Right lobe of liver (tissue), 6 donors: ENCODE results near the gene NAP1L5. TPM values are rescaled to one million over a fixed set of nuclear protein-coding genes. Genes with fewer than 3 reads are reported as not detected.

Source experiments
- ATAC-seq, 4 donors: fragments of 200-7000 bp; cut with Tn5 transposase; one replicate each; pipeline ENCODE4 v1.9.1; 2020; ENCODE audit warnings: mild to moderate bottlenecking in 4 of 4, moderate library complexity in 4 of 4
- DNase-seq, 3 donors: peaks; one replicate each; pipeline ENCODE4 v3.0.0-alpha.2; 2020
- H3K27ac ChIP-seq, 3 donors: fragments of 200-600 bp; one replicate each; pipeline ENCODE4 v1.8.0; 2022
- H3K27me3 ChIP-seq, 2 donors: fragments of 200-600 bp; one replicate each; pipeline ENCODE4 v1.8.0; 2022
- H3K36me3 ChIP-seq, 4 donors: fragments of 200-600 bp; sonication (generic) in 1 of 4; one replicate each; pipeline versions ENCODE4 v1.5.1 to v1.8.0; 2017 to 2022; ENCODE audit warnings: control low read depth in 1 of 4
- H3K4me1 ChIP-seq, 4 donors: fragments of 200-600 bp; sonication (generic) in 1 of 4; one replicate each; pipeline versions ENCODE4 v1.5.1 to v1.8.0; 2017 to 2022; ENCODE audit warnings: control low read depth in 1 of 4
- H3K4me3 ChIP-seq, 3 donors: fragments of 200-600 bp; one replicate each; pipeline ENCODE4 v1.8.0; 2022
- H3K9me3 ChIP-seq, 4 donors: fragments of 200-600 bp; sonication (generic) in 1 of 4; one replicate each; pipeline versions ENCODE4 v1.5.1 to v1.8.0; 2017 to 2022; ENCODE audit warnings: control low read depth in 1 of 4
- POLR2A ChIP-seq: fragments of 450-650 bp; IDR thresholded peaks from one replicate; pipeline ENCODE4 v1.6.1; 2017; ENCODE audit warnings: antibody characterized with exemption, mild to moderate bottlenecking
- WGBS: methylation state at CpG from one replicate; pipeline ENCODE4 v1.1.6; 2018; ENCODE audit warnings: low coverage, low lambda C conversion rate; ENCODE audit not compliant: insufficient coverage; ENCODE audit errors: missing lambda C conversion rate; 5-methylcytosine and 5-hydroxymethylcytosine counted together
- intact Hi-C, 2 donors: fragments of 100-400 bp; cut with DNase I; formaldehyde crosslinking; loops; one replicate each; pipeline versions ENCODE4 v1.11.2 to v1.14.1; 2022
- total RNA-seq, 6 experiments: library from RNA; depleted of rRNA in 2 of 6; stranded (reverse); fragments of >200 nt in 2 of 6; fragmentation: NEBNext Ultra II Directional in 3 of 6; extraction: Animal tissue kit (Norgen Biotek cat#: 25700) in 3 of 6; gene quantifications; one replicate each; pipeline versions ENCODE4 v1.1.0 to v1.2.4, GENCODE V29; 2016 to 2023
- TF ChIP-seq, protein P1 (sequence below), 4 donors: fragments of 200-600 bp in 3 of 4; fragments of 450-650 bp in 1 of 4; IDR thresholded peaks; one replicate each; pipeline versions ENCODE4 v1.5.1 to v1.8.0; 2016 to 2022; ENCODE audit warnings: antibody characterized with exemption in 4 of 4, mild to moderate bottlenecking in 2 of 4
- donor health status: DM: no; HTN: yes; CAD: no.
- donor health status: DM: no; HTN: no; CAD: no.
- donor health status: DM: no; HTN: no; CAD: no.
- donor health status: DM: no; HTN: yes; CAD: no.
- donor health status: DM: no; HTN: yes; CAD: no.

NAP1L5 gene
- total RNA-seq, 6 experiments from 2014 or later: 1.8 to 5.7 (median 3.0) TPM

DNA sequence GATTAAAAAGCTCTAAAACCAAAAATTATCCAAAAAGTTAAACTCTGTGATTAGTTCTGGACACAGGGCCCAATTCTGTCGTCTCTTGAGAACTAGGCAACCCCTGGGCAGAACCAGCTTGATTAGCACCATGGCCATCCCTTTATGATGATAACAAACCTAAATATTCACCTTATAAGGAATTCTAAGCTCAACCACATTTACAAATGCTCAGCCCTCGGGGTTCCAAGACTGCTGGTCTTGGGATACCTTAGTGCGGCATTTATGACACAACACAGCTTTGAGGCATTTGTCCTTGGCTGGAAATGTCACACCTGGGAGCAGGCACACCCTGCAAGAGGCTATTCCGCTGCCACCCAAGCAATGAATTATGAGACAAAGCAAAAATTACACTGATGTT, 27.5 kb upstream of the NAP1L5 start:
- H3K27me3 ChIP-seq: no peaks in the 10 kb centered on the region
- ATAC-seq: no peak
- no peak overlapping the region for H3K27ac ChIP-seq
- TF ChIP-seq, protein P1, sequence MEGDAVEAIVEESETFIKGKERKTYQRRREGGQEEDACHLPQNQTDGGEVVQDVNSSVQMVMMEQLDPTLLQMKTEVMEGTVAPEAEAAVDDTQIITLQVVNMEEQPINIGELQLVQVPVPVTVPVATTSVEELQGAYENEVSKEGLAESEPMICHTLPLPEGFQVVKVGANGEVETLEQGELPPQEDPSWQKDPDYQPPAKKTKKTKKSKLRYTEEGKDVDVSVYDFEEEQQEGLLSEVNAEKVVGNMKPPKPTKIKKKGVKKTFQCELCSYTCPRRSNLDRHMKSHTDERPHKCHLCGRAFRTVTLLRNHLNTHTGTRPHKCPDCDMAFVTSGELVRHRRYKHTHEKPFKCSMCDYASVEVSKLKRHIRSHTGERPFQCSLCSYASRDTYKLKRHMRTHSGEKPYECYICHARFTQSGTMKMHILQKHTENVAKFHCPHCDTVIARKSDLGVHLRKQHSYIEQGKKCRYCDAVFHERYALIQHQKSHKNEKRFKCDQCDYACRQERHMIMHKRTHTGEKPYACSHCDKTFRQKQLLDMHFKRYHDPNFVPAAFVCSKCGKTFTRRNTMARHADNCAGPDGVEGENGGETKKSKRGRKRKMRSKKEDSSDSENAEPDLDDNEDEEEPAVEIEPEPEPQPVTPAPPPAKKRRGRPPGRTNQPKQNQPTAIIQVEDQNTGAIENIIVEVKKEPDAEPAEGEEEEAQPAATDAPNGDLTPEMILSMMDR (IDR thresholded peaks at IDR 0.05): no peak
- no peak for TF ChIP-seq POLR2A
- intact Hi-C loops: no loop called here
- H3K36me3 ChIP-seq: peaks cover 0 to 44% (median 15%) of the 10 kb centered on the region in 4 donors
- H3K4me1 ChIP-seq: peaks cover 0 to 12% (median 6%) of the 10 kb centered on the region in 4 donors
- WGBS: 92% methylated on average over 4 of the region's 4 CpGs
- H3K4me3 ChIP-seq: no peak overlapping the region
- H3K9me3 ChIP-seq: no peaks in the 10 kb centered on the region
- no peak for DNase-seq

DNA sequence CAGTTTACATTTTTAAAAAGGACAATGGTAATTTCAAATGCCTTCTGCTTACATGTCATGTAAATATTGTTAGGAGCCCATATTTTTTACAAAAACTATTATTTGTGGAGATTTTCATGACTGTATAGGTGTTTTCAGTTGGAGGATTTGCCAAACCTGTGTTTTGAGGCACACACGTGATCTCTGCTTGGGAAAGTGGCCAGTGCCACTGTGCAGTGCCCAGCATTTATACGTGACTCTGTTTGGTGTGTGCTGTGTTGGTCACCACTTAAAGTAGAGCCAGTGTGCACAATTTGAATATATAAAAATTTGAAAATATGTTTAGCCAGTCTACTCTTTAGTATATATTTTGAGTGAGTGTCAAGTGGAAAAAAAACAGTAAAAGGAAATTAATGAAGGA, 26.8 kb upstream of the NAP1L5 start:
- no peak for DNase-seq
- intact Hi-C loops: no loop called here
- WGBS: 43% methylated on average over 2 of the region's 2 CpGs
- Histone ChIP-seq H3K27ac (no peak overlapping the region), H3K4me3 (no peak overlapping the region), H3K36me3 (peaks cover 0 to 36% (median 11%) of the 10 kb centered on the region in 4 donors), H3K9me3 (no peaks in the 10 kb centered on the region), H3K4me1 (peaks cover 0 to 12% (median 6%) of the 10 kb centered on the region in 4 donors), H3K27me3 (no peaks in the 10 kb centered on the region)
- ATAC-seq: peak; percentile 48 to 64 (median 56)
- TF ChIP-seq, protein P1 (IDR thresholded peaks at IDR 0.05): no peak
- TF ChIP-seq POLR2A: no peak

DNA sequence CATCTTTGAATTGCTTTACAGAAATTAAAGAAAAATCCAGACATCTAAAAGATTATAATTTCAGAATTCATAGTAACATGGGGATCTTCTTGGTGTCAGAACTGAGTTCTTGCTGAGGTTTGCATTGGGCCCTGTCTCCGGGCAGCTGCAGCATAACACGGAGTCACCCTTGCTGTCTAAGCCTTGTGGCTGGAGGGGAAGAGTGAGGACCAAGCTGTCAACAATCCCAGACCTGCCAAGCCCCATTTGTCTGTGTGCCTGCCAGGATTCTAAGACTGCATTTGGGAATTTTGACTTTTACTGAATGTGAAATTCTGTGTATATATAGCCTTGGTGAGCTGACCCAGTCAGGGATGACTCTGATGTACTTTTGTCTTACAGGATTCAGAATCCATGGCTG, 25.2 kb upstream of the NAP1L5 start:
- Histone ChIP-seq H3K36me3 (peaks cover 0 to 22% (median 5%) of the 10 kb centered on the region in 4 donors), H3K27ac (no peak overlapping the region), H3K4me1 (peaks cover 0 to 16% (median 6%) of the 10 kb centered on the region in 4 donors), H3K4me3 (no peak overlapping the region), H3K27me3 (no peaks in the 10 kb centered on the region), H3K9me3 (no peaks in the 10 kb centered on the region)
- WGBS: no CpG with 5 or more reads among the region's 2 CpGs
- DNase-seq (no peak), ATAC-seq (no peak)
- TF ChIP-seq, protein P1 (IDR thresholded peaks at IDR 0.05): no peak
- no peak for TF ChIP-seq POLR2A
- intact Hi-C loops: no loop called here

DNA sequence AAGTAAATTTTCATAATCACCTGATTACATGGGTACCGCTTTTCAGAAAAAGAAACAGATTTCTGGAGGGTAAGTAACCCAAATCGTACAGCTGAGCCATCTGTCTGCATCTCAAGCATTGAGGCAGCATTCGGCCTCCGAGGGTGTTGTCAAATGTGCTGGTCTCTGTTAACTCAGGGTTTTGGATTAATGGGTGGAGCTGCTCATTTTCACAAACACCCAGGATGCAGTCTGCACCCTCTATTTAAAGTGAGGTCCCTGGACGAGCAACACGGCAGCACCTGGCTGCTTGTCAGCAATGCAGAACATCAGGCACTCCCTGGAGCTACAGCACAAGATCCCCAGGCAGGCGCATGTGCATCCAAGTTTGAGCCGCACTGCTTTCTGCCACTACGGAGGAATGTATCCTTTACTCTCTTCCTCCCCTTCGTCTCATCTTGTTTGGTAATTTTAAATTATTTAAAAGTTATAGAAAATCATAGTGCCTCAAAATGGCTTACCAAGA, 24.7 kb upstream of the NAP1L5 start:
- peaks cover 0 to 16% (median 6%) of the 10 kb centered on the region in 4 donors for H3K4me1 ChIP-seq
- 93% methylated on average over 6 of the region's 10 CpGs for WGBS

More for the DNA sequence above, 24.7 kb upstream of the NAP1L5 start:
- Histone ChIP-seq H3K9me3 (no peaks in the 10 kb centered on the region), H3K27ac (no peak overlapping the region), H3K36me3 (peaks cover 0 to 17% (median 2%) of the 10 kb centered on the region in 4 donors), H3K4me3 (no peak overlapping the region), H3K27me3 (no peaks in the 10 kb centered on the region)
- DNase-seq (no peak), ATAC-seq (no peak)
- TF ChIP-seq POLR2A: no peak
- TF ChIP-seq, protein P1 (IDR thresholded peaks at IDR 0.05): no peak
- intact Hi-C loops: no loop called here
